ENCODE measurements around the gene SLC39A10.

DNA sequence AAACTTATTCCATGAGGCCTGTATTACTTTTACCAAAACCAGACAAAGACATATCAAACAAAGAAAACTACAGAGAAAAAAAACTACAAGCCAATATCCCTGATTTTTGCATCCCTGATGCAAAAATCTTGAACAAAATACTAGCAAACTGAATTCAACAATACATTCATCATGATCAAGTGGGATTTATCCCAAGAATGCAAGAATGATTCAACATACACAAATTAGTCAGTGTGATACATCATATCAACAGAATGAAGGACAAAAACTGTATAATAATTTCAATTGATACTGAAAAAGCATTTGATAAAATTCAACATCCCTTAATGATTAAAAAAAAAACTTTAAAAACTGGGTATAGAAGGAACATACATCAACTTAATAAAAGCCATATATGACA is 106.8 kb downstream of the SLC39A10 start:
- TF ChIP-seq CTCF (IDR thresholded peaks at IDR 0.05) (no peak), ZFX (IDR thresholded peaks at IDR 0.05; ENCODE audit: borderline replicate concordance) (no peak)
